HCT116 (cell line): ENCODE measurements around the gene TUG1.

ENCODE experiments used
- CEBPB ChIP-seq: IDR thresholded peaks from 2 replicates; pipeline ENCODE4 v1.6.1; 2012; ENCODE audit warnings: low read depth
- CTCF ChIP-seq, 3 experiments: fragments of 200-600 bp in 1 of 3; sonication (generic) in 1 of 3; IDR thresholded peaks in 2 of 3; conservative IDR thresholded peaks in 1 of 3; 2 replicates each; pipeline ENCODE4 v1.5.1; 2012 to 2017; ENCODE audit warnings: low read depth in 2 of 3, low read length in 2 of 3, antibody characterized with exemption in 1 of 3, borderline replicate concordance in 1 of 3, control low read depth in 1 of 3, mild to moderate bottlenecking in 1 of 3, mixed read lengths in 1 of 3, mixed run types in 1 of 3, moderate library complexity in 1 of 3; ENCODE audit not compliant: insufficient read depth in 1 of 3
- EZH2 ChIP-seq: fragments of 200-600 bp; sonication (generic); IDR thresholded peaks from 2 replicates; pipeline ENCODE4 v1.6.1; 2017; ENCODE audit warnings: antibody characterized with exemption, mixed run types
- FOSL1 ChIP-seq: IDR thresholded peaks from 2 replicates; pipeline ENCODE4 v1.6.1; 2012; ENCODE audit warnings: low read depth
- POLR2A ChIP-seq: IDR thresholded peaks from 2 replicates; pipeline ENCODE4 v1.7.0; 2011; ENCODE audit warnings: borderline replicate concordance; ENCODE audit not compliant: insufficient read depth, insufficient read length; ENCODE audit errors: extremely low read depth
- POLR2AphosphoS5 ChIP-seq: IDR thresholded peaks from 2 replicates; pipeline ENCODE4 v1.6.1; 2011; ENCODE audit warnings: mild to moderate bottlenecking, low read depth, low read length, moderate library complexity
- REST ChIP-seq: IDR thresholded peaks from 2 replicates; pipeline ENCODE4 v1.6.1; 2012; ENCODE audit warnings: low read depth
- SP1 ChIP-seq: IDR thresholded peaks from 2 replicates; pipeline ENCODE4 v1.6.1; 2012; ENCODE audit warnings: low read depth

GRCh38 chr22:30992565-30992964, 23.5 kb downstream of the TUG1 start:
- TF ChIP-seq CTCF (IDR thresholded peaks at IDR 0.05 in 2 of 3, conservative IDR thresholded peaks at IDR 0.05 in 1 of 3; ENCODE audit: borderline replicate concordance in 1 of 3, insufficient read depth in 1 of 3, low read depth in 2 of 3, low read length in 2 of 3) (no peak), SP1 (no peak), POLR2A (no peak), POLR2AphosphoS5 (no peak), CEBPB (no peak), FOSL1 (no peak), REST (no peak), EZH2 (no peak)
